ENCODE measurements around the gene FADS2.

- no peak for TF ChIP-seq EZH2 (IDR thresholded peaks at IDR 0.05; ENCODE audit: low read depth, unreplicated experiment)
- no peak for TF ChIP-seq POLR2AphosphoS5 (IDR thresholded peaks at IDR 0.05; ENCODE audit: low read depth)
- TF ChIP-seq CTCF (conservative IDR thresholded peaks at IDR 0.05; ENCODE audit: low read depth in 2 of 2), result no peak
- TF ChIP-seq JUNB (IDR thresholded peaks at IDR 0.05; ENCODE audit: unreplicated experiment), result no peak
- no peak for TF ChIP-seq REST (IDR thresholded peaks at IDR 0.05; ENCODE audit: unreplicated experiment)
- TF ChIP-seq EZH2phosphoT487 (IDR thresholded peaks at IDR 0.05; ENCODE audit: unreplicated experiment), result no peak
- TF ChIP-seq ETS1 (IDR thresholded peaks at IDR 0.05), result no peak
- no peak for TF ChIP-seq CREB1 (CRISPR knock-in tag; IDR thresholded peaks at IDR 0.05; ENCODE audit: low read depth)
- no peak for TF ChIP-seq ZNF331 (CRISPR knock-in tag; IDR thresholded peaks at IDR 0.05; ENCODE audit: low read depth)
- no peak for TF ChIP-seq ZNF114 (CRISPR knock-in tag; IDR thresholded peaks at IDR 0.05)
- no peak for TF ChIP-seq NANOG (IDR thresholded peaks at IDR 0.05; ENCODE audit: borderline replicate concordance)
Measured at GRCh38 chr11:61911128-61911700, 83.1 kb downstream of the FADS2 start.
